IMR-90 (cell line): ENCODE data around the gene LRRC15. TPM values are rescaled to one million over a fixed set of nuclear protein-coding genes. Genes with fewer than 3 reads are reported as not detected.

Experiments
- ATAC-seq: fragments of 200-7000 bp; cut with Tn5 transposase; 2 replicates; pipeline ENCODE4 v1.9.1; 2020; ENCODE audit warnings: low read depth, mild to moderate bottlenecking, moderate library complexity
- BruUV-seq: library from RNA; stranded (reverse); fragments of 400-500 nt; replicated peaks from 2 replicates; lab custom pipeline; 2021; lab: Mats Ljungman, UMichigan
- CTCF ChIA-PET: fragments of 300-600 bp; formaldehyde crosslinking; extraction: SDS; loops from one replicate; lab custom pipeline; 2021; ENCODE audit warnings: antibody characterized with exemption; lab: Yijun Ruan, JAX
- POLR2A ChIA-PET: fragments of 300-600 bp; sonication (Branson Sonifier 250); formaldehyde crosslinking; loops from one replicate; lab custom pipeline; 2022; ENCODE audit warnings: antibody characterized with exemption; ENCODE audit not compliant: unreplicated experiment; lab: Charles Lee
- DNase-seq: peaks from one replicate; pipeline ENCODE4 v3.0.0; 2013
- H2AFZ ChIP-seq: replicated peaks from 2 replicates; pipeline ENCODE3; 2013; ENCODE audit warnings: low read length, mild to moderate bottlenecking; ENCODE audit not compliant: poor library complexity
- H2AK5ac ChIP-seq: 2 replicates; pipeline ENCODE4 v1.6.1; 2013; ENCODE audit warnings: low read depth, low read length, inconsistent platforms
- H2AK9ac ChIP-seq: replicated peaks from 2 replicates; pipeline ENCODE3; 2013; ENCODE audit warnings: mild to moderate bottlenecking, low read depth, low read length, moderate library complexity; ENCODE audit not compliant: poor library complexity
- H2BK120ac ChIP-seq: 2 replicates; pipeline ENCODE4 v1.6.1; 2013; ENCODE audit warnings: low read depth, low read length, inconsistent platforms
- H2BK15ac ChIP-seq: 3 replicates; pipeline ENCODE4 v1.6.1; 2013; ENCODE audit warnings: low read depth, low read length, inconsistent platforms
- H2BK20ac ChIP-seq: 2 replicates; pipeline ENCODE4 v1.6.1; 2013; ENCODE audit warnings: low read depth, mild to moderate bottlenecking, inconsistent platforms, low read length, moderate library complexity
- H2BK5ac ChIP-seq: 2 replicates; pipeline ENCODE4 v1.6.1; 2013; ENCODE audit warnings: mild to moderate bottlenecking, low read depth, low read length, inconsistent platforms; ENCODE audit not compliant: poor library complexity, severe bottlenecking
- H3K14ac ChIP-seq: replicated peaks from 2 replicates; pipeline ENCODE4 v1.6.1; 2013; ENCODE audit warnings: low read depth, low read length, inconsistent platforms
- H3K18ac ChIP-seq: 2 replicates; pipeline ENCODE4 v1.6.1; 2013; ENCODE audit warnings: low read depth, low read length, control low read depth
- H3K23ac ChIP-seq: 2 replicates; pipeline ENCODE4 v1.6.1; 2013; ENCODE audit warnings: low read depth, low read length, inconsistent platforms
- H3K27ac ChIP-seq: 2 replicates; pipeline ENCODE4 v1.5.1; 2013; ENCODE audit warnings: mild to moderate bottlenecking, control low read depth, low read length; ENCODE audit not compliant: insufficient read depth
- H3K27me3 ChIP-seq: 2 replicates; pipeline ENCODE4 v1.6.1; 2013; ENCODE audit warnings: low read length; ENCODE audit not compliant: control insufficient read depth, insufficient read depth
- H3K36me3 ChIP-seq: 2 replicates; pipeline ENCODE4 v1.6.1; 2013; ENCODE audit warnings: low read length, mixed read lengths; ENCODE audit not compliant: control insufficient read depth, insufficient read depth
- H3K4ac ChIP-seq: 2 replicates; pipeline ENCODE4 v1.6.1; 2013; ENCODE audit warnings: low read depth, low read length, inconsistent platforms
- H3K4me1 ChIP-seq: 2 replicates; pipeline ENCODE4 v1.6.1; 2013; ENCODE audit warnings: low read length, mixed read lengths; ENCODE audit not compliant: control insufficient read depth, insufficient read depth
- H3K4me2 ChIP-seq: 2 replicates; pipeline ENCODE4 v1.6.1; 2013; ENCODE audit warnings: low read depth, mild to moderate bottlenecking, control low read depth, low read length, moderate library complexity
- H3K4me3 ChIP-seq: 2 replicates; pipeline ENCODE4 v1.5.1; 2013; ENCODE audit warnings: low read depth, mild to moderate bottlenecking, control low read depth, low read length, moderate library complexity; ENCODE audit not compliant: insufficient read depth
- H3K56ac ChIP-seq: 2 replicates; pipeline ENCODE4 v1.6.1; 2013; ENCODE audit warnings: low read length, inconsistent platforms; ENCODE audit not compliant: insufficient read depth; ENCODE audit errors: extremely low read depth
- H3K79me1 ChIP-seq, 2 experiments: 2 replicates each; pipeline ENCODE4 v1.6.1; 2013; ENCODE audit warnings: low read length in 2 of 2, inconsistent platforms in 1 of 2, low read depth in 1 of 2
- H3K9ac ChIP-seq: 2 replicates; pipeline ENCODE4 v1.6.1; 2013; ENCODE audit warnings: low read depth, low read length, control low read depth
- H3K9me1 ChIP-seq: 2 replicates; pipeline ENCODE4 v1.6.1; 2013; ENCODE audit warnings: low read length, inconsistent platforms; ENCODE audit not compliant: insufficient read depth
- H3K9me3 ChIP-seq: 2 replicates; pipeline ENCODE4 v1.6.1; 2013; ENCODE audit warnings: low read length; ENCODE audit not compliant: control insufficient read depth, insufficient read depth
- H4K20me1 ChIP-seq: 2 replicates; pipeline ENCODE4 v1.6.1; 2013; ENCODE audit warnings: low read length, inconsistent platforms; ENCODE audit not compliant: insufficient read depth
- H4K5ac ChIP-seq: 2 replicates; pipeline ENCODE4 v1.6.1; 2013; ENCODE audit warnings: mild to moderate bottlenecking, low read depth, low read length, control low read depth
- H4K8ac ChIP-seq, 2 experiments: 2 replicates each; pipeline ENCODE4 v1.6.1; 2013; ENCODE audit warnings: low read depth in 2 of 2, low read length in 2 of 2, control low read depth in 1 of 2, inconsistent platforms in 1 of 2
- H4K91ac ChIP-seq: 2 replicates; pipeline ENCODE4 v1.6.1; 2013; ENCODE audit warnings: low read depth, low read length, inconsistent platforms; ENCODE audit not compliant: insufficient read depth
- CEBPB ChIP-seq: IDR thresholded peaks from 2 replicates; pipeline ENCODE4 v1.6.1; 2012; ENCODE audit warnings: low read depth, low read length, improper control_type of control experiment
- MAZ ChIP-seq: IDR thresholded peaks from 2 replicates; pipeline ENCODE4 v1.6.1; 2012; ENCODE audit warnings: low read depth, mild to moderate bottlenecking, low read length, improper control_type of control experiment, moderate library complexity, borderline replicate concordance
- MXI1 ChIP-seq: IDR thresholded peaks from 2 replicates; pipeline ENCODE4 v1.6.1; 2012; ENCODE audit warnings: low read depth, mild to moderate bottlenecking, low read length, moderate library complexity, borderline replicate concordance
- NFE2L2 ChIP-seq: fragments of 150-350 bp; IDR thresholded peaks from 2 replicates; pipeline ENCODE4 v1.6.1; 2016; ENCODE audit warnings: low read depth, mild to moderate bottlenecking, low read length
- RAD21 ChIP-seq: IDR thresholded peaks from 2 replicates; pipeline ENCODE4 v1.6.1; 2012; ENCODE audit warnings: low read length, improper control_type of control experiment
- RFX5 ChIP-seq: IDR thresholded peaks from 2 replicates; pipeline ENCODE4 v1.8.0; 2012; ENCODE audit warnings: low read depth, mild to moderate bottlenecking, low read length, moderate library complexity
- USF2 ChIP-seq: fragments of 150-350 bp; IDR thresholded peaks from 2 replicates; pipeline ENCODE4 v1.6.1; 2017; ENCODE audit warnings: mild to moderate bottlenecking, antibody characterized with exemption, low read length, low read depth
- WGBS, 2 experiments: methylation state at CpG; one replicate each; pipeline versions ENCODE4 v1.1.5 to v1.1.7; 2013; ENCODE audit warnings: missing lambda C conversion rate in 2 of 2; ENCODE audit not compliant: insufficient read length in 1 of 2; ENCODE audit errors: extremely low coverage in 2 of 2; 5-methylcytosine and 5-hydroxymethylcytosine counted together
- dilution Hi-C: fragments of 300-500 bp; cut with HindIII; formaldehyde crosslinking; loops from one replicate; pipeline ENCODE4 v1.14.3; 2018; ENCODE audit warnings: low sequenced_read_pairs; ENCODE audit not compliant: unreplicated experiment
- in situ Hi-C: fragments of 300-500 bp; cut with MboI; formaldehyde crosslinking; loops from 3 replicates; pipeline ENCODE4 v1.14.3; 2019; ENCODE audit warnings: low sequenced_read_pairs, inconsistent platforms, mixed read lengths
- intact Hi-C: fragments of 100-400 bp; cut with micrococcal nuclease; formaldehyde crosslinking; loops from 2 replicates; pipeline ENCODE4 v1.10.0; 2022
- polyA plus RNA-seq, 3 experiments: library from polyadenylated mRNA; depleted of rRNA; stranded (reverse); fragments of >200 nt; gene quantifications; 2 replicates each; pipeline ENCODE4 v1.2.3, GENCODE V29; 2012; ENCODE audit warnings: low replicate concordance in 1 of 3
- total RNA-seq: library from RNA; depleted of rRNA; stranded (reverse); fragments of >200 nt; gene quantifications from 2 replicates; pipeline ENCODE4 v1.2.3, GENCODE V29; 2012
- TF ChIP-seq, protein P1 (sequence below): fragments of 150-350 bp; IDR thresholded peaks from 2 replicates; pipeline ENCODE4 v1.6.1; 2016; ENCODE audit warnings: low read depth, mild to moderate bottlenecking, low read length, moderate library complexity, borderline replicate concordance

Gene LRRC15
- total and polyA plus RNA-seq, 2 of the 4 experiments (the other 2 are of a cell fraction): 2.5 to 9.0 TPM

DNA sequence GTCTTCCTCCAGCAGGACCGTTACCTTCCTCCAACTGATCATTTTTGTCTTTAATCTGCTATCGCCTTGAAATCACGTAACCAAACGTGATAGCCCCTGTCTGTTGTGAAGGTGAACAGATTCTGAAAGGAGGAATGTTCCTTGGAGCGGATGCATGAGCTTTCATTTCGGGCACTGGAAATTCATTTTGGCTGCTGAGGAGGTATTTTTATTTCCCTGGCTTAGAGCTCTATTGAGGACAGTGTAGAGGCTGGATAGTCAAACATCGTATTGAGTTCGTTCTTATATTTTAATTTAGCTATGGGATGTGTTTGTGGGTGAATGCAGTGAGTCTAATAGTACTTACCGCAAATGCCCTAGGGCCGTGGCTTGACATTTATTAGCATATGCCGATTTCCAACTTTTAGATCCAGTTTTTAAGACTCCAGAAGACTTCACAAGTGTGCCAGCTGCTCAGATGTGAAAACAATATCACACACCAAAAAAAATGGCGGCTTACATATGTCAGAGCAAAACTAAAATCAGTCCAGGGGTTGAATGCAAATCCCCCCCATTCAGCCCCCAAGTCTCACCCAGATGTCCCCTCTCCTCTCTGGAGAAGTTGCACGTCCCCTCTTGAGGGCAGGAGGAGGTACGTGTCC is 40.5 kb downstream of the LRRC15 start:
- Histone ChIP-seq H3K36me3 (no peaks in the 10 kb centered on the region), H3K79me1 (peaks cover 0 to 8% of the 10 kb centered on the region in 2 experiments; a peak in 1 of 4 replicates), H2BK15ac (no peak overlapping the region), H4K8ac (no peak overlapping the region), H2AK9ac (no peak overlapping the region), H2BK5ac (no peak overlapping the region), H3K4ac (no peak overlapping the region), H3K27ac (no peak overlapping the region), H3K4me1 (peaks cover 15% of the 10 kb centered on the region), H3K9ac (no peak overlapping the region), H3K56ac (no peak overlapping the region), H3K4me2 (no peak overlapping the region), H3K27me3 (no peaks in the 10 kb centered on the region), H3K4me3 (no peak overlapping the region), H3K9me3 (no peaks in the 10 kb centered on the region), H4K5ac (no peak overlapping the region), H3K18ac (no peak overlapping the region), H2BK120ac (no peak overlapping the region), H3K23ac (no peak overlapping the region), H3K14ac (no peak overlapping the region), H2AK5ac (no peak overlapping the region; the same call in 1 of the 2 replicates), H2AFZ (peak overlapping the region; percentile 44), H4K20me1 (peaks cover 3% of the 10 kb centered on the region; the same call in 1 of the 2 replicates), H4K91ac (no peak overlapping the region), H2BK20ac (no peak overlapping the region), H3K9me1 (peaks cover 29% of the 10 kb centered on the region)
- dilution Hi-C loops: no loop called here
- DNase-seq (no peak), ATAC-seq (no peak)
- POLR2A ChIA-PET: no interaction called here
- BruUV-seq: no TSS peak
- CTCF ChIA-PET: interaction anchor here (1.0 kb wide), 1 partner anchor 15 kb away, joined by 3 read pairs; no protein-coding TSS in a partner anchor
- no peak for TF ChIP-seq USF2
- no peak for TF ChIP-seq MXI1
- TF ChIP-seq CEBPB: no peak
- TF ChIP-seq RAD21: no peak
- no peak for TF ChIP-seq RFX5
- TF ChIP-seq MAZ: no peak
- no peak for TF ChIP-seq NFE2L2
- TF ChIP-seq, protein P1, sequence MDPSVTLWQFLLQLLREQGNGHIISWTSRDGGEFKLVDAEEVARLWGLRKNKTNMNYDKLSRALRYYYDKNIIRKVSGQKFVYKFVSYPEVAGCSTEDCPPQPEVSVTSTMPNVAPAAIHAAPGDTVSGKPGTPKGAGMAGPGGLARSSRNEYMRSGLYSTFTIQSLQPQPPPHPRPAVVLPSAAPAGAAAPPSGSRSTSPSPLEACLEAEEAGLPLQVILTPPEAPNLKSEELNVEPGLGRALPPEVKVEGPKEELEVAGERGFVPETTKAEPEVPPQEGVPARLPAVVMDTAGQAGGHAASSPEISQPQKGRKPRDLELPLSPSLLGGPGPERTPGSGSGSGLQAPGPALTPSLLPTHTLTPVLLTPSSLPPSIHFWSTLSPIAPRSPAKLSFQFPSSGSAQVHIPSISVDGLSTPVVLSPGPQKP: no peak
- intact Hi-C loops: no loop called here
- in situ Hi-C loops: loop anchor here (25.0 kb wide), 1 partner anchor 533 kb away; no protein-coding TSS in a partner anchor
- 75% methylated on average over 6 of the region's 14 CpGs; no CpG with 5 or more reads in 1 of the 2 experiments for WGBS, 2 experiments
